Thyroid gland (tissue), 4 donors: ENCODE measurements around the gene INKA1.

Source experiments
- POLR2A ChIP-seq, 2 donors: fragments of 450-650 bp; IDR thresholded peaks; one replicate each; pipeline ENCODE4 v1.6.1; 2017; ENCODE audit warnings: antibody characterized with exemption in 2 of 2, mild to moderate bottlenecking in 2 of 2, moderate library complexity in 1 of 2
- TF ChIP-seq, protein P1 (sequence below), 6 experiments: fragments of 200-600 bp in 3 of 6; fragments of 450-650 bp in 3 of 6; sonication (generic) in 3 of 6; IDR thresholded peaks; one replicate each; pipeline ENCODE4 v1.5.1; 2016 to 2019; ENCODE audit warnings: antibody characterized with exemption in 6 of 6, mild to moderate bottlenecking in 2 of 6, inconsistent platforms in 1 of 6, moderate library complexity in 1 of 6

- TF ChIP-seq, protein P1, sequence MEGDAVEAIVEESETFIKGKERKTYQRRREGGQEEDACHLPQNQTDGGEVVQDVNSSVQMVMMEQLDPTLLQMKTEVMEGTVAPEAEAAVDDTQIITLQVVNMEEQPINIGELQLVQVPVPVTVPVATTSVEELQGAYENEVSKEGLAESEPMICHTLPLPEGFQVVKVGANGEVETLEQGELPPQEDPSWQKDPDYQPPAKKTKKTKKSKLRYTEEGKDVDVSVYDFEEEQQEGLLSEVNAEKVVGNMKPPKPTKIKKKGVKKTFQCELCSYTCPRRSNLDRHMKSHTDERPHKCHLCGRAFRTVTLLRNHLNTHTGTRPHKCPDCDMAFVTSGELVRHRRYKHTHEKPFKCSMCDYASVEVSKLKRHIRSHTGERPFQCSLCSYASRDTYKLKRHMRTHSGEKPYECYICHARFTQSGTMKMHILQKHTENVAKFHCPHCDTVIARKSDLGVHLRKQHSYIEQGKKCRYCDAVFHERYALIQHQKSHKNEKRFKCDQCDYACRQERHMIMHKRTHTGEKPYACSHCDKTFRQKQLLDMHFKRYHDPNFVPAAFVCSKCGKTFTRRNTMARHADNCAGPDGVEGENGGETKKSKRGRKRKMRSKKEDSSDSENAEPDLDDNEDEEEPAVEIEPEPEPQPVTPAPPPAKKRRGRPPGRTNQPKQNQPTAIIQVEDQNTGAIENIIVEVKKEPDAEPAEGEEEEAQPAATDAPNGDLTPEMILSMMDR (IDR thresholded peaks at IDR 0.05) = no peak
- no peak for TF ChIP-seq POLR2A (IDR thresholded peaks at IDR 0.05)
Observed at GRCh38 chr3:49788056-49788455, 15.0 kb upstream of the INKA1 start.
